ENCODE results near the gene ATP2B2. TPM values are rescaled to one million over a fixed set of nuclear protein-coding genes. Genes with fewer than 3 reads are reported as not detected.

ATP2B2 gene
- total RNA-seq, 1 donor from 2014 or later = 0.06 TPM

GRCh38 chr3:10338591-10339353, 166.6 kb downstream of the ATP2B2 start:
- Histone ChIP-seq H3K27me3 (no peaks in the 10 kb centered on the region), H3K4me1 (no peaks in the 10 kb centered on the region), H3K36me3 (no peaks in the 10 kb centered on the region), H3K4me3 (no peak overlapping the region), H3K9me3 (no peaks in the 10 kb centered on the region), H3K27ac (no peak overlapping the region)
- TF ChIP-seq CTCF (IDR thresholded peaks at IDR 0.05) = no peak
- intact Hi-C loops (cut with DNase I) = no loop called here
- ATAC-seq = no peak
- DNase-seq = no peak

GRCh38 chr3:10338164-10338470, 167.3 kb downstream of the ATP2B2 start:
- DNase-seq (no peak), ATAC-seq (no peak)
- Histone ChIP-seq H3K4me1 (no peaks in the 10 kb centered on the region), H3K36me3 (no peaks in the 10 kb centered on the region), H3K9me3 (no peaks in the 10 kb centered on the region), H3K27me3 (no peaks in the 10 kb centered on the region), H3K4me3 (no peak overlapping the region), H3K27ac (no peak overlapping the region)
- intact Hi-C loops (cut with DNase I) = no loop called here
- no peak for TF ChIP-seq CTCF (IDR thresholded peaks at IDR 0.05)

GRCh38 chr3:10337323-10338163, 167.8 kb downstream of the ATP2B2 start:
- Histone ChIP-seq H3K27ac (no peak overlapping the region), H3K9me3 (no peaks in the 10 kb centered on the region), H3K36me3 (no peaks in the 10 kb centered on the region), H3K4me1 (no peaks in the 10 kb centered on the region), H3K27me3 (no peaks in the 10 kb centered on the region), H3K4me3 (no peak overlapping the region)
- TF ChIP-seq CTCF (IDR thresholded peaks at IDR 0.05) = no peak
- intact Hi-C loops (cut with DNase I) = no loop called here
- ATAC-seq (no peak), DNase-seq (no peak)

GRCh38 chr3:10336761-10337160, 168.6 kb downstream of the ATP2B2 start:
- intact Hi-C loops (cut with DNase I) = no loop called here
- Histone ChIP-seq H3K4me1 (no peaks in the 10 kb centered on the region), H3K36me3 (no peaks in the 10 kb centered on the region), H3K9me3 (no peaks in the 10 kb centered on the region), H3K27me3 (no peaks in the 10 kb centered on the region), H3K27ac (no peak overlapping the region), H3K4me3 (no peak overlapping the region)
- TF ChIP-seq CTCF (IDR thresholded peaks at IDR 0.05) = no peak
- DNase-seq = no peak
- ATAC-seq = no peak

GRCh38 chr3:10335871-10336622, 169.3 kb downstream of the ATP2B2 start:
- TF ChIP-seq CTCF (IDR thresholded peaks at IDR 0.05) = no peak
- no peak overlapping the region for H3K27ac ChIP-seq
- no peaks in the 10 kb centered on the region for H3K36me3 ChIP-seq
- H3K27me3 ChIP-seq = no peaks in the 10 kb centered on the region
- H3K4me1 ChIP-seq = no peaks in the 10 kb centered on the region
- no peak overlapping the region for H3K4me3 ChIP-seq
- ATAC-seq = no peak
- intact Hi-C loops (cut with DNase I) = no loop called here
- DNase-seq = no peak
- H3K9me3 ChIP-seq = no peaks in the 10 kb centered on the region

All from upper lobe of right lung (tissue), 1 donor.